NCI-H345 (cell line): ENCODE measurements around the gene SLCO3A1.

Experiments
- DNase-seq: peaks from one replicate; lab custom pipeline; 2025; lab: John Stamatoyannopoulos, UW

The SLCO3A1 gene

DNA sequence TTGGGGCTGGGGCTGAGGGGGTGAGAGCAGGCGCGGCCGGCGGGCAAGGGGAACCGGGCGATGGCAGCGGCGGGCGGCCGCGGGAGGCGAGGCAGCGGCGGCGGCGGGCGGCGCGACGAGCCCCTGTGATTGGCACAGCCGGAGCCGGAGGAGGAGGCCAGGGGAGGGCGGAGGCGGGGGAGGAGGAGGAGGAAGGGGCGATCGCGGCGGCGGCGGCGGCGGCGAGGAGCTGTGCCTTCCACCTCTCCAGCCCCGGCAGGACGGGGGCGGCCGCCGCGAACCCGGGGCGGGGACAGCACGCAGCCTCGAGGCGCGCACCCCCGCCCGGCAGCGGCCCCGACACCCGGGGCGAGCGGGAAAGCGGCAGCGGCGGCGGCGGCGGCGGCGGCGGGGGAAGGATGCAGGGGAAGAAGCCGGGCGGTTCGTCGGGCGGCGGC lies at the start of gene SLCO3A1:
SLCO3A1 (plus strand) TSS at position 198 of the 437 bp plus-strand sequence.
- DNase-seq: peak; percentile 47

DNA sequence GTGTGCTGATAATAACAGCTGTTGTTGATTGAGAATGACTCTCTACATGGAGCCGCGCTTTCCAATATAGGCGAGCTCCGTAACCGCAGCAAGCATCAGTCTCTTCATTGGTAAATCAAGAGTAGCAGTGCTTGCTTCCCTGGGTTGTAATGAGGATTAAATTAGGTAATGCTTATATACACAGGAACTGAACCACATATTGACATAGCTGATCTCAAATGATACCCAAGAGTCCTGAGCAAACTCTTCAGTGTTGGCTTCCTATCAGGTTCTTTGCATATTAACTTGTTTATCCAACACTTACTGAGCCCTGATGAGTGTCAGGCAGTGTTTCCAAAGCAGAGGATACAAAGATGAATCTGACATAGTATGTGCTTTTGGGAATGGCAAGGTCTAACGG lies 46.4 kb upstream of the SLCO3A1 start:
- peak; percentile 93 for DNase-seq

DNA sequence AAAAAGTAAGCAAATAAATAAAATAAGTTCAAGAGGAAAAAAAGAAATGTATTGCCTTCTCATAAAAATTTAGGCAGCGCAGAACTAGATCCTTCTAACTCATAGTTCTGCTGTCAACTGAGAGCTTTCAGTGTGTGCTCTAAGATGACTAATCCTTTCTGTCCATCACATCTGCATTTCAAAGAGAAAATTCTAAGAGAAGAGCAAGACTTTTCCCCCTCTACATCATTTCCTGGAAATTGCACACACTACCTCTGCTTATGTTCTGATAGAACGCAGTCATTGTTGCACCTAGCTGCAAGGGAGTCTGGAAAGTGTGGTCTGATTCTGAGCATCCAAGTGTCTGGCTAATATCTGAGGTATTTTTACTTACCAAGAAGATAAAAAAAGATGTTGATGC lies 39.6 kb upstream of the SLCO3A1 start:
- DNase-seq: no peak

DNA sequence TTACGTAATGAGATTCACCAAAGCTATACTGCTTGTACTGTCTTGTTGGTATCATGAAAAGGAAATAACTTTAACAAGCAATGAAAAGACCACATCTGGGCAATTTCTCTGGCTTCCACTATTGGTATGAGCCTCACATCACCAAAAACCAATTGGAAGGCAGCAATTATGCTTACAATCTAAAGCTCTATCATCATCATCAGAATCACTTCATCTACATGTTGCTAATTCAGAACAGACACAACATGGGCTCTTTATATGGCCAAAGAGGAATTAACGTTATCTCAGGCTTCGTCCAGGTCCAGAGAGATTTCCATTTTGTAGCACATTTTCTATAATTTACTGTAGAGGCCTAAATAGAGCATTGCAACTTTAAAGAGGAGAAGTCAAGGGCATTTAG lies 36.6 kb upstream of the SLCO3A1 start:
- no peak for DNase-seq

DNA sequence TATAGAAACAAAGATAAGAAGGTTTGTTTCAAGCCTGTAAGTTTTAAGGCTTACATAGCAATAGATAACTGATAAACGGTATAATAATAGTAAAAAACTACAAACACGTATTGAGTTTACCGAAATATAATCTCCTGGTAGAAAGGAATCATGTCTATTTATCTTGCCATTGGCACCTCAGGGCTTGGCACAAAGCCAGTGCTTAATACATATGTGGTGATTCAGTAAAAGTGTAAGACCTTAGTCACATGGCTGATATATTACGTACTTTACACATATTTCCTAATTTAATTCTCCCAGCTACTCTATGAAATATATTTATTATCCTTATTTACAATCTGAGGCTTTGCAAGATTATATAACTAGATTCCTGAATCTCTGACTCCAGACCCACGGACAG lies 32.0 kb upstream of the SLCO3A1 start:
- DNase-seq: no peak

DNA sequence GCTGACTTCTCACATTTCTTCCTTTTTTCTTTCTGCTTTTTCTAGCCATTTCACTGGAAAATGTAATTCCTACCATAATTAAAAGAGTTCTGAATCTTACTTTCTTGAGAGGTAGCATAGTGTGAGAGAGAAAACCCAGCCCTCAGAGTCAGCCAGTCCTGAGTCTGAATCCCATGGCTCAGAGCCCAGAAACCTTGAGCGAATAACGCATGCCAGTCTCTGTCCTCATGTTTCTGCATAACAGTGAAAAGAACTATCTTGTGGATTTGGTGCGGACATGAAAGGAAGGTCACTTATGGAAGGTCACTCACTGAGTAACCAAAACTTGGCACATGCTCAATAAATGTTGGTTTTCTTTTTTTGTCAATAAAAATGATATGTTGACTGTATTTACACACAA lies 29.3 kb upstream of the SLCO3A1 start:
- no peak for DNase-seq

DNA sequence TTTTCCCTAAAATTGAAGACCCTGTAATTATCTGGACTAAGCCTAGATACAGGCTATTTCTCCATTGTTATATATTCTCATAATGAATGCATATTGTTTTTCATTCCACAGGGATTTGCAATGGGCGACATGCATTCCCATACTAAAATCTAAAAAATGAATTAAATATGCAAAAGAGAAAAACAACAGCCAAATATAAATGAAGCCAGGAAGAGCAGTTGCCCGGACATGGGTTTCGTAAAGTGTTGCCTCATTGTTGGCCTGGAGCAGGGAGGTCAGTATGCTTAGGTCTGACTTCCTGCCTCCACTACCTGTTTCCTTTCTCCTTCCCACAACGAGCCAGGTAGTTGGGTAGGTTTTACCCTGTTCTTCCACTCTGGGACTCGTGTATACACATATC lies 27.1 kb upstream of the SLCO3A1 start:
- DNase-seq: no peak

DNA sequence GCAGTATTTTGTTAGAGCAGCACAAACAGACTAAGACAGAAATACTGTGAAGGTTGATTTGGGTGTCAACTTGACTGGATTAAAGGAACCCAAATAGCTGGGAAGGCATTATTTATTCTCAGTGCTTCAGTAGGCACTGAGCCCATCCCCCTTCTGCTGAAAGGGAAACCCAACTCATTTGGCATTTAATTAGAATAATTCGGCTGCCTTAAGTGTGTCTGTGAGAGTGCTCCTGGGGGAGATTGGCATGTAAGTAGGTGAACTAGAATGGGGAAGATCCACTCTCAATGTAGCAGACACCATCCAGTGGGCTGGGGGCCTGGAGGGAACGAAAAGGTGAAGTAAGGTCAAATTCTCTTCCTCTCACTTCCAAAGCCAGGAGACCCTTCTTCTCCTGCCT lies 20.5 kb upstream of the SLCO3A1 start:
- DNase-seq: no peak

DNA sequence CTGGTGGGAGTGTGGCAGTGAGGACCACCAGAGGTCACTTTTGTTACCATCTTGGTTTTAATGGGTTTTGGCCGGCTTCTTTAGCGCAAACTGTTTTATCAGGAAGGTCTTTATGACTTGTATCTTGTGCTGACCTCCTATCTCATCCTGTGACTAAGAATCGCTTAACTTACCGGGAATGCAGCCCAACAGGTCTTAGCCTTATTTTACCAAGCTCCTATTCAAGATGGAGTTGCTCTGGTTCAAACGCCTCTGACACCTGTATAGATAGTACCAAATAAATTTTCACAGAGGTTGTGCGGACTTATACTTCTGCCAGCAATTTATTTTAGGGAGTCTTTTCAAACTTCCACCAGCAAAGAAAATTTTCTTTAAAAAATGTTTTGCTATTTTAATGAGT lies 13.6 kb upstream of the SLCO3A1 start:
- no peak for DNase-seq

DNA sequence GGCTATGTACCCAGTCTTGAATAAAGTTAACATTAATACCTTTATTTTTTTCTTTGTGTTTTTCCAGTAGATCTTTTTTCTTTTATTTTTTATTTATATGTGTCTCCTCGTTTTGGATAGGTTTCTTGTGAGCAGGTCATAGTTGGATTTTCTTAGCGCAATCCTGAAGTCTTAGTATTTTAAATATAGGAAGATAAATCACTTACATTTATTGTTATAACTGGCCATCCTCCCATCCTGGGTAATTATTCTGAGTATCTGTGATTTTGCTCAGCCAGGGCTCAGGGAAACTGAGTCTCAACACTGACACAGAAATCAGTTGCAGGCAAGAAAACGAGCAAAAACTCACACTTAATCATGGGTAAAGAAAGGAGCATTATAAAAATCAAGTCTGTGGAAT lies 11.6 kb upstream of the SLCO3A1 start:
- no peak for DNase-seq

DNA sequence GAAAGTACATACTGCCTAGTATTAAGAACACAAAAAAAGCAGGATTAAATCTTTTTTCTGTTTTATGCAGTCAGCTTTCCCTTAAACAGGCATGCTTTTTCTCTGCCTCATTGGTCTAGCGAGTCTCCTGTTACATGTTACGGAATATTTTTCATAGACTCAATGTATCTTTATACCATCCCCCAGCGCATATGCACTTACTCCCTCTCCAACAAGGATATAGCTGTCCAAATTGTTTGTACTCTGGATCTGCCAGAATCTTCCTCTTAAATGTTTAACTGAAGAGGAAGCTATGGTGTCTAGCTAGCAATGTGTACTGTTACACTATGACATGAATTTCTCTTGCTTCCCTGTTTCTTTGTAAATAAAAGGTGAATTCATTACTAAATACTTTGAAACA lies 9.2 kb upstream of the SLCO3A1 start:
- DNase-seq: no peak

DNA sequence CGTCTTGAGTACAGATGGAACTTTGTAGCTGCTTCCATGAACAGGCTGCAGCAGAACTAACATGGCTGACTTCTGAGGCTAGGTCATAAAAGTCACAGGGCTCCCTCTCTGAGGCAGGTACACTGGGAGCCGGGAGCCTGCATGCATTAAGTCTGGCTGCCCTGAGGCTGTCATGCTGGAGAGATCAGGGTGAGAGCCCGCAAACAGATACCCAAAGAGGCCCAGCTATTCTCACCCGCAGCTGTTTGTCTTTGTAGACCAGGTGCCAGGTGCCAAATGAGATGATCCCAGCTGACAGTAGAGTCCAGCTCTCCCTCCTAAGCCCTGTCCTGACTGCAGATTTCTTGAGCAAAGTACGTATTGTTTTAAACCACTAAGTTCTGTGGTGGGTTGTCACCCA lies 8.6 kb upstream of the SLCO3A1 start:
- peak; percentile 63 for DNase-seq

DNA sequence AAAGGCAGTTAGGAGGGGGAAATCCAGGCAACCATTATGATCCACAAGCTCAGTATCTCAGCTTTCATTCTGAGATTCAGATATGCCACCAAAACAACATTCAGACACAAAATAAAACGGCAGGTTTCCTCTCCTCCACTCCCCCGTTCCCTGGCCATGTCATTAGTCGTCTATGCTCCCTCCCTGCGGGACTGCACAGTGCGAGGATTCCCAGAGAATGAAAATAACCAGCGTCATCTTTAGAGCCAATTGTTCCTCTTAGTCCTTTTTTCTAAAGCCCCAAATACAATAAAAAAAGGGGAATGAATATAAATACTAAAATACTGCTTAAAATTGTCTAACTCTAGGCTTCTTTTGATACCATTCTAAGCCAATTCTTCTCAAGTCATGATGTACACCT lies 7.8 kb upstream of the SLCO3A1 start:
- no peak for DNase-seq

DNA sequence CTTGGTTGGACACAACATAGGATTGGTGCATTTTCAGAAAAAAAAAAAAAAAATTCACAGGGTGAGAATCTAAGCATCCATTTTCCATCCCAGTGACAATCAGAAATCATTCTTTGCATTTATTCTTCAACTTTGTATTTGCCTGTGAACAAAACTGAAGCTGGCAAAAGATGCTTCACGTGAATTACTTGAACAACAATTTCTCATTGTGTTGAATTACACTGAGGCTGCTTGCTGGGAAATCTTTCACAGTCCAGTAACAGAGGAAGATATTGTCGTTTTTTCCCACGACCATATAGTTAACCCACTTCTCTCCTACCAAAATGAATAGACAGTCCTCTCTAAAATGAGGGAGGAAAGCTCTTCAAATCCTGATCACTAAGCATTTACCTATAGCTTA lies 4.3 kb upstream of the SLCO3A1 start:
- DNase-seq: no peak

DNA sequence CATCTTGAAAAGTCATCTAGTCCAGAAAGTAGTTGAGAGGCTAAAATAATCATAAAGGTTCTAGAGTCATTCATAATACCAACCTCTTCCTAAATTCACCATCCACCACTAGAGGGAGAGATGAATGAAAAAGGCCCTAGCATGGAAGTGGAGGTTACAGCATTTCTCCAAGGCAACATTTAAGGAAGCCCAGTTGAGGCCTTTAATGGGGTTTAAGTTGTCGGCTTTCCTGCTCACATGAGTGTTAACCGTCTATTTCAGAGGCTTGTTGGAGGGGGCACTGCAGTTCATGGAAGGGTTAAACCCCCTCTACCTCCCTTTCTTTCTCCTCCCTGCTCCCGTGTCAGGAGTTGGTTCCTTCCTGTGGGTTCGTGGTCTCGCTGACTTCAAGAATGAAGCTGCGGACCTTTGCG lies 3.8 kb upstream of the SLCO3A1 start:
- DNase-seq: no peak

DNA sequence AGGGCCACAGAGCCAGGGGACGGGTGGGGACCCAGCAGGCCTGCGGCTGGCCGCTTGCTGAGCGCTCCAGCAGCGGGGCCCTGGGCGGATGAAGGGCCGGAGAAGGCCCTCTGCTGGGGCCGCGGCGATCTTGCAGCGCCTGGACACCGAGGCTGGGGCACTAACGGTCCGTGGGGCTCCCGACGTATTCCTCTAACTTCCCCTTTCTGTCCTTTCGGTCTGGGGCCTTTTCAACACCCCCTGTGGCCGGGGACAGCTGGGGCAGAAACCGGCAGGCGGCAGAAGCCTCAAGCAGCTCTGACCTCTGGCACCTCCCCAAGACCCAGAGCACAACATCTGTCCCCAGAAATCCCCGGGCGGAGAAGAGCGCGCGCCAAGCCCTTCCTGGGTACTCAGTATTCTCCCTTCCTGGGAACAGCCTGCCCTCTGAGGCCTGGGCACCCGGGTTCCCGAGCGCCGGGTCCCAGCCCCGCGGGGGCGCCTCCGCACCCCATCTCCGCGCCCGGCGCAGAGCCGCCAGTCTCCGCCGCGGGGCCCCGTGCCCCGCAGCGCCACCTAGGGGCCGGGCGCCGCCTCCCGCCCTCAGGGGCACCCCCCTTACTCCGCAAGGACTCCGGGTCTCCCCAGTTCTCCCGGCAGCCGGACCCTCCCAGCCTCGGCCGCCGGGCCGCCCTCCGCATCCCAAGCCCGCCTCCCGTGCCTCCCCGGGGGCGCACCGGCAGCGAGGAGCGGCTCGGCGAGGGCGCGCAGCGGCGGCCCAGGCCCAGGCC lies 582 bp upstream of the SLCO3A1 start:
- DNase-seq: peak; percentile 39

DNA sequence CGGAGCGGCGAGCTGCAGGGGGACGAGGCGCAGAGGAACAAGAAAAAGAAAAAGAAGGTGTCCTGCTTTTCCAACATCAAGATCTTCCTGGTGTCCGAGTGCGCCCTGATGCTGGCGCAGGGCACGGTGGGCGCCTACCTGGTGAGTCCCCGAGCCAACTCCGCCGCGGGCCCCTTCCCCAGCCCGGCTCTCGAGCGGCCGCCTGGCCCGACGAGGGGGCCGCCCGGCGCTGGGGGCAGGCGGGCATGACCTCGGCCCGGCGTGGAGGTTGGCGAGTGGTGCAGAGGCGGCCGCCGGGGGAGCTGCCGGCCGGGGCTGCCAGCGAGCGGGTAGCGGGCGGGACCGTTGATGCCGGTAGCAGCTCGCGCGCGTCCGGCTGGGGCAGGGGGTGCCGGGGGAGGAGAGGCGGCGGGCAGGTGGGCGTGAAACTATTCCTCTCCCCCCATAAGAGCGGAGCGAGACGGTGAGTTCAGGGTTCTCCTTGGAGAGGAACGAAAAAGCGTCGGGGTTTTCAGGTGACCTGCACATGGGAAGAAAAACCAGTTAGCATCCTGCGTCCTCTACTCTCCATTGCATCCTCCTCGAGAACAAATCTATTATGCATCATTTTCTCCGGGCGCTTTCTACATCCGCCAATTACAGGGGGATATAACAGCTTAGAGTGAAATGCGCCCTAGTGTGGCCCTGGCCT lies 585 bp downstream of the SLCO3A1 start:
- DNase-seq: no peak

DNA sequence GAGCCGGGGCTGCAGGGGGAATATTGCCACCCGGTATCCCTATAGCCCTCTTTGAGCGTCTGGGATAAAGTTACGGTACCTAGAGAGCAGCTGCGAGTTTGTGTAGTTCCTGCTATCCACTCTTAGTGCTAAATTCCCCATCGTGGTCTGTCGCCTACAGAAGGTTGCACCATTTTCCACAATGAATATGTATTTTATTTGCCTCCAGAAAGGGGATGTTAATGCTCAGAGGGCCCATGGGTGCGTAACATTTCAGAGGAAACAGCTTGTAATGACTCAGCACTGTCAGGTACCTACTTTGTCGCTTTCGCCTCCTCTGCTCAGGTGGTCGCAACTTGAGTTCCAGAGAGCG lies 1.1 kb downstream of the SLCO3A1 start:
- peak; percentile 21 for DNase-seq

DNA sequence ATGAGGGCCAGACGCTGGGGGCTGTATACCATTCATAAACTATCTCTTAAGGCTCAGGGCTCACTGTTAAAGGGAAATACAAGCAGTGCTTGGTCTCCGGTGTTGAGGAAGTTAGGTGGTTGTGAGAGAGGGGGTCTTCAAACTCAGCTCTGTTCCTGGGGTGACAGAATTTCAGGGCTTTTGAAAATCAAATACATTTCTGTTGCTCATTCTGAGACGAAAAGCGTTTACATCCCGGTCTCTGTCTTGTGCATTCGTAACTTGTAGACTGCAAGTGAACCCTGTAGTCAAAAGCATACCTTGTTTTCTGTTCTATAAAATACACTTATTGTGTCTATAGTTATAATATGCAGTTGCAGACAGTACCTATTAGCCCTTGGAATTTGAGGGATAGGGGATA lies 1.7 kb downstream of the SLCO3A1 start:
- no peak for DNase-seq

DNA sequence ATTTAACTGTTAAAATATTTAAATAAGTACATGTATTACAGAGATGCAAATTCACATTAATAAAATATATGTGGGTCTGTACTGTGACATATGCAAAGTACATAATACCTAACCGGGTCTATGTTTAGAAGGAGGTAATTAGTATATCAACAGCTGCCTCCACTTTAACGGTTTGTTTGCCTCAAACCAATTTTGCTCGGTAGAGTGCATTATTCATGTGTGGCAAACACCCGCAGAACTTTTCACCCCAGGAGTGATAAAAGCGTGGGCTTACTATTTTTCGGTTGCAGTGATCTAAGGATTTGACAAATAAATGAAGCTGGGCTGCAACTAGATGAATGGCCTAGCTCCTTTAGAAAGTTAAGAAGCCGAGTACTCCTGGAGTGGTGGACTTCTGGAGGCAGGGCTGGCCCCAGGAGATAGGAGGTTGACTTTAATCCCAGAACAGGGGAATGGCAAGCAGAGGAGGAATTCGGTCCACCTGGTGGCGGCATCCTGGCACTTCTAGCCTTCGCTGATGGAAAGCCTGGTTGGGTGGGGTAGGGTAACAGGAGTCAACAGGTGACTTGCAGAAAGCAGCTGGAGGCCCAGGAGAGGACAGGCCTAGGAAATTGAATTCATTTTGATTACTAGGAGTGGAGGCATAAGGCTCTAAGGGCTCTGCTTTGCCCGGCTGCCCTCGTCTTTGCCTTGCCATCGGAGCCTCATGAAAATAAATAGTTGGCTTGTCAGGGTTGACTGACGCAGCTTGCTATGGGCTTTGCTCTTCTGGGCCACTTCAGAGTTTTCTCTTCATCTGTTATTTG lies 2.4 kb downstream of the SLCO3A1 start:
- peak; percentile 84 for DNase-seq

DNA sequence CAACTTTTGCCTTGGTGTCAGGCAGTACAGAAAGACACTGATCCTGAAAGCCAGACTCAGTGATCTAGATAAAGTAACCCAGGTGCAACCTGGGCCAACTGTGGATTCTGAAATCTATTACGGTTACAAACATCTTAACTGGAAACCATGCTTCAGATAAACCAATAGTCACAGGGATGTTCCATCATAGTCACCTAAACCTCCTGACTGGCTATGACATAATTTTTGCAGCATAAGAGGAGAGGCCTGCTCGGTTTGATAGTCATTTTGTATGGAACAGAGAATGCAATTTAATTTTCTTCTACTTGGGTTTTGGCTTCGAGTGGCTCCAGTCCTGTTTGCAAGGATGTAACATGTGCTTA lies 3.7 kb downstream of the SLCO3A1 start:
- no peak for DNase-seq

DNA sequence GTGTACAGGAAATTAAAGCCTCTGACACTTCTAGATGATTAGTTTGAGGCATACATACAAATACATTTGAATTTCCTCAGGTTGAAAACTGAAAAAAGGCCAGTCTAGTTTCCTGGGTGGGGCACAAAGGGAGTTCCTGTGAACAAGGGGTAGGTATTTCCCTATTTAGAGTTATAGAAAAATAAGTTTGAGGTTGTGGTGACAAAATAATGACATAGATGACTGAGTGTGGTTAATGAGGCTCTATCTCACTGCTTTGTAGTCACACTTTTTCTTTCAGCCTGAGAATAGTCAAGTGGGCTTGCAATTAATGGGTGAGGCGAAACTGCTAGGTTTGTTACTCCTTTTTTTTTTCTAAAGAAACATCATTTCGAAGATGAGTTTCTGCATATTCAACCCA lies 4.3 kb downstream of the SLCO3A1 start:
- no peak for DNase-seq

DNA sequence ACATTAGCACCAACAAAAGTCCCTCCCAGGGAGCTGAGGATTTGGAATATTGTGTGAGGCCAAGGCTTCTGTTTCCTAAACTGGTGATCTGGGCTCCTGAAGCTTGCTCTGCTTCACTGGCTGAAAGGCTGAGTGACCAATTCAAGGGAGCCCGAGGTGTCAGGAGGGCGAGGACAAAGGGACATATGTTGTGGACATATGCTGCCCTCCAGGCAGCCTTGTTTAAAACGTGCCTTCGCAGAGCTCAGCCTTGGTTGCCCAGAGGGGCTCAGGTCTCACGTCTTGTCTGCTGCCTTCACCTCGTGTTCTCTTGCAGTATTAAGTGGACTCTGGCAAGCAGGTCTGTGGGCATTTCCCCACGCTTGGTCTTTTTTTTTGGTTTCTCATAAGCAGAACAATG lies 7.0 kb downstream of the SLCO3A1 start:
- DNase-seq: no peak
